Smooth muscle cell (in vitro differentiated cells): Measurements from ENCODE around the gene SCARF1. TPM values are rescaled to one million over a fixed set of nuclear protein-coding genes. Genes with fewer than 3 reads are reported as not detected.
A peak's percentile ranks its signal among the peaks of the same experiment; 100 is the strongest.

Experiments
- DNase-seq: peaks from one replicate; lab custom pipeline; 2025; ENCODE audit not compliant: unreplicated experiment; lab: John Stamatoyannopoulos, UW
- H2AFZ ChIP-seq: fragments of 200-600 bp; sonication (generic); 2 replicates; pipeline ENCODE4 v1.6.0; 2016; ENCODE audit warnings: antibody characterized with exemption, low read depth, mild to moderate bottlenecking
- H3F3A ChIP-seq: fragments of 200-600 bp; sonication (generic); 2 replicates; pipeline ENCODE4 v1.6.0; 2017; ENCODE audit warnings: antibody characterized with exemption, low read depth
- H3K27ac ChIP-seq: fragments of 200-600 bp; sonication (generic); 2 replicates; pipeline ENCODE4 v1.5.1; 2016; ENCODE audit warnings: low read depth, mild to moderate bottlenecking
- H3K27me3 ChIP-seq: fragments of 200-600 bp; sonication (generic); 2 replicates; pipeline ENCODE4 v1.6.1; 2016; ENCODE audit warnings: low read depth, mild to moderate bottlenecking
- H3K36me3 ChIP-seq: fragments of 200-600 bp; sonication (generic); 2 replicates; pipeline ENCODE4 v1.5.1; 2016; ENCODE audit warnings: low read depth
- H3K4me1 ChIP-seq: fragments of 200-600 bp; sonication (generic); 2 replicates; pipeline ENCODE4 v1.5.1; 2016; ENCODE audit warnings: low read depth
- H3K4me2 ChIP-seq: fragments of 200-600 bp; sonication (generic); 2 replicates; pipeline ENCODE4 v1.6.0; 2016; ENCODE audit warnings: mild to moderate bottlenecking
- H3K4me3 ChIP-seq: fragments of 200-600 bp; sonication (generic); 2 replicates; pipeline ENCODE4 v1.5.1; 2016; ENCODE audit warnings: mild to moderate bottlenecking
- H3K79me2 ChIP-seq: fragments of 200-600 bp; sonication (generic); 2 replicates; pipeline ENCODE4 v1.6.0; 2016; ENCODE audit warnings: low read depth, mild to moderate bottlenecking
- H3K9ac ChIP-seq: fragments of 200-600 bp; sonication (generic); 2 replicates; pipeline ENCODE4 v1.6.0; 2016; ENCODE audit warnings: low read depth
- H3K9me3 ChIP-seq: fragments of 200-600 bp; sonication (generic); replicated peaks from 2 replicates; pipeline ENCODE4 v1.5.1; 2016; ENCODE audit warnings: low read depth
- H4K20me1 ChIP-seq: fragments of 200-600 bp; sonication (generic); 2 replicates; pipeline ENCODE4 v1.6.0; 2016; ENCODE audit warnings: low read depth
- WGBS: methylation state at CpG from one replicate; pipeline ENCODE4 v1.1.7; 2016; ENCODE audit warnings: low lambda C conversion rate; 5-methylcytosine and 5-hydroxymethylcytosine counted together
- polyA plus RNA-seq: library from polyadenylated mRNA; unstranded; fragments of >200 nt; fragmentation: Nextera tagmentation; extraction: Ambion mirVana; gene quantifications from 2 replicates; pipeline ENCODE4 v1.2.1, GENCODE V29; 2016
- total RNA-seq: library from RNA; depleted of rRNA; stranded (reverse); fragments of >200 nt; gene quantifications from 2 replicates; pipeline ENCODE4 v1.2.3, GENCODE V29; 2014
- TF ChIP-seq, protein P1 (sequence below): fragments of 200-600 bp; sonication (generic); IDR thresholded peaks from 2 replicates; pipeline ENCODE4 v1.5.1; 2017; ENCODE audit warnings: borderline replicate concordance, mild to moderate bottlenecking, antibody characterized with exemption; ENCODE audit not compliant: insufficient read depth, poor library complexity, severe bottlenecking

SCARF1 gene
- total and polyA plus RNA-seq, 2 experiments from 2014 or later: 0.11 to 0.63 TPM

DNA sequence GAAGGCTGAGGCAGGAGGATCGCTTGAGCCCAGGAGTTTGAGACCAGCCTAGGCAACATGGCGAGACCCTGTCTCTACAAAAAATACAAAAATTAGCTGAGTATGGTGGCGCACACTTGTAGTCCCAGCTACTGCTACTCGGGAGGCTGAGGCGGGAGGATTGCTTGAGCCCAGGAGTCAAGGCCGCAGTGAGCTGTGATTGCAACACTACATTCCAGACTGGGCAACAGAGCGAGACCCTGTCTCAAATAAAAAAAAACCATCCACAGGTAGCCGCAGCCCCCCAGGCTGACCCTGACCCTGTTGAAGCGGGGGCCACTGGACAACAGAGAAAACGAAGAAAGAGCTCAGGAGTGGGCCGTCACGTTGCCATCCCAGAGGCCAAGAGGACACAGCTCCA, 20.9 kb downstream of the SCARF1 start:
- no peak overlapping the region for H3K4me3 ChIP-seq
- H3K36me3 ChIP-seq: no peaks in the 10 kb centered on the region
- H3F3A ChIP-seq: no peaks in the 10 kb centered on the region
- DNase-seq: no peak
- no peak overlapping the region for H2AFZ ChIP-seq
- no peaks in the 10 kb centered on the region for H3K79me2 ChIP-seq
- no peaks in the 10 kb centered on the region for H4K20me1 ChIP-seq
- no peaks in the 10 kb centered on the region for H3K9me3 ChIP-seq
- peak overlapping the region; percentile 46 for H3K27ac ChIP-seq
- TF ChIP-seq, protein P1, sequence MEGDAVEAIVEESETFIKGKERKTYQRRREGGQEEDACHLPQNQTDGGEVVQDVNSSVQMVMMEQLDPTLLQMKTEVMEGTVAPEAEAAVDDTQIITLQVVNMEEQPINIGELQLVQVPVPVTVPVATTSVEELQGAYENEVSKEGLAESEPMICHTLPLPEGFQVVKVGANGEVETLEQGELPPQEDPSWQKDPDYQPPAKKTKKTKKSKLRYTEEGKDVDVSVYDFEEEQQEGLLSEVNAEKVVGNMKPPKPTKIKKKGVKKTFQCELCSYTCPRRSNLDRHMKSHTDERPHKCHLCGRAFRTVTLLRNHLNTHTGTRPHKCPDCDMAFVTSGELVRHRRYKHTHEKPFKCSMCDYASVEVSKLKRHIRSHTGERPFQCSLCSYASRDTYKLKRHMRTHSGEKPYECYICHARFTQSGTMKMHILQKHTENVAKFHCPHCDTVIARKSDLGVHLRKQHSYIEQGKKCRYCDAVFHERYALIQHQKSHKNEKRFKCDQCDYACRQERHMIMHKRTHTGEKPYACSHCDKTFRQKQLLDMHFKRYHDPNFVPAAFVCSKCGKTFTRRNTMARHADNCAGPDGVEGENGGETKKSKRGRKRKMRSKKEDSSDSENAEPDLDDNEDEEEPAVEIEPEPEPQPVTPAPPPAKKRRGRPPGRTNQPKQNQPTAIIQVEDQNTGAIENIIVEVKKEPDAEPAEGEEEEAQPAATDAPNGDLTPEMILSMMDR: no peak
- no peak overlapping the region for H3K4me2 ChIP-seq
- no peak overlapping the region for H3K9ac ChIP-seq
- H3K4me1 ChIP-seq: peaks cover 25% of the 10 kb centered on the region
- WGBS: 87% methylated on average over 12 of the region's 12 CpGs
- no peaks in the 10 kb centered on the region for H3K27me3 ChIP-seq

DNA sequence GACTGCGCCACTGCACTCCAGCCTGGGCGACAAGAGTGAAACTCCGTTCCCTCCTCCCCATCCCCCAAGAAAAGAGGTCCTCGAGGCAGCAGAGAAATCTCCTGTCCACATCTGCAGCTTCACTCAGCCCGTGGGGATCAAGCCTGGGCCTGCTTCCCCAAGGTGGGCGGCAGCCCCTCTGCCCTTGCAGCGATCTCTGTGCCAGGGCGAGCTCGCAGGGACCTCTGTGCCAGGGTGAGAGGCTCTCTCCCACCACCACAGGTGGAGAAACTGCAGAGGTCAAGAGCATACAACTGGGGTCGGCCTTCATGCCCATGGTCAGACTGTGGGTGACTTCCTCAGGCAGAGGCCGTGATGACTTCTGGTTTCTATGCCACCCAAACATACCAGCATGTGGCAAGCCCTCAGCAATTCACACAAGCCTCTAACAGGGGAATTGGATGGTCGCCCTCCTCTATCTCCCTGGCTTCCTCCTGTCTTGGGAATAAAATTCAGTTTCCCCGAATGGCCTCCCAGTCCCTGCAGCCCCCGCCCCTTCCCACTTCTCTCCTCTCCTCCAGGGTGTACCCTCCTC, 22.4 kb downstream of the SCARF1 start:
- no peaks in the 10 kb centered on the region for H3K9me3 ChIP-seq
- no peaks in the 10 kb centered on the region for H3K79me2 ChIP-seq
- DNase-seq: no peak
- no peak overlapping the region for H3K27ac ChIP-seq
- H4K20me1 ChIP-seq: no peaks in the 10 kb centered on the region
- WGBS: 95% methylated on average over 14 of the region's 14 CpGs
- H3K36me3 ChIP-seq: no peaks in the 10 kb centered on the region
- no peaks in the 10 kb centered on the region for H3F3A ChIP-seq
- no peak overlapping the region for H3K4me3 ChIP-seq
- H2AFZ ChIP-seq: no peak overlapping the region
- H3K4me2 ChIP-seq: no peak overlapping the region
- H3K4me1 ChIP-seq: peaks cover 25% of the 10 kb centered on the region
- H3K27me3 ChIP-seq: no peaks in the 10 kb centered on the region
- H3K9ac ChIP-seq: no peak overlapping the region
- TF ChIP-seq, protein P1: no peak

DNA sequence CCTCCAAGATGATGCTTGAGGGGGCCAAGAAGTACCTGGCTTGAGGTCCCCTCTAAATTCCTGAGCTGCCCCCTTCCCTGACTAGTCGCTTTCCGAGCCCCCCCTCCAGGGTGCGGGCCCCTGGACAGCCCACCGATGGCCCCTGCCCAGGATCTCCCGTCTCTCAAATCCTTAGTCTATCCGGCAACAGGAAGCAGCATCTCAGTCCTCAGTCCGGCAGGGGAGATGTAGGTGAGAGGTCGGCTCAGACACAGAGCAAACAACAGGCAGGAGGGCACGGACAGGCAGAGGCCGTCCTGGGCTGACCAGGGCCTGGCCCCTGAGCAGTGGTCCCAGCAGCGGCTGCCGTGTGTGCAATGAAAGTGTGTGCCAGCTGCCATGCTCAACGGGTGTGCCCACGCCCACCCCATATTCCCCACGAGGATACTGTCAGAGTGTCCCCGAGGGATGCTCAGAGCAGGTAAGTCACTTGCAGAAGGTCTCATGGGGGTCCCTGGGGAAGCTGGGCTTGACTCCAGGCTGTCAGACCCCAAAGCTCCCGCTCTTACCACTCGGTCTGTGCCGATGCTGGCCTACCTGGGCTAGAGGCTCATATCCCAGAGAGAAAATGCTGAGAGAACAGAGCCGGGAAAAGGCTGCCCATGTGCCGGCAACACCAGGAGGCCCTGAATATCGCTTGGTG, 24.1 kb downstream of the SCARF1 start:
- Histone ChIP-seq H3K27me3 (no peaks in the 10 kb centered on the region), H3K4me2 (no peak overlapping the region), H2AFZ (no peak overlapping the region), H3K36me3 (no peaks in the 10 kb centered on the region), H3K27ac (no peak overlapping the region), H3K79me2 (no peaks in the 10 kb centered on the region), H3K9me3 (no peaks in the 10 kb centered on the region), H3F3A (no peaks in the 10 kb centered on the region), H3K4me3 (no peak overlapping the region), H4K20me1 (no peaks in the 10 kb centered on the region), H3K4me1 (peaks cover 14% of the 10 kb centered on the region), H3K9ac (no peak overlapping the region)
- TF ChIP-seq, protein P1: no peak
- DNase-seq: no peak
- 90% methylated on average over 22 of the region's 22 CpGs for WGBS

DNA sequence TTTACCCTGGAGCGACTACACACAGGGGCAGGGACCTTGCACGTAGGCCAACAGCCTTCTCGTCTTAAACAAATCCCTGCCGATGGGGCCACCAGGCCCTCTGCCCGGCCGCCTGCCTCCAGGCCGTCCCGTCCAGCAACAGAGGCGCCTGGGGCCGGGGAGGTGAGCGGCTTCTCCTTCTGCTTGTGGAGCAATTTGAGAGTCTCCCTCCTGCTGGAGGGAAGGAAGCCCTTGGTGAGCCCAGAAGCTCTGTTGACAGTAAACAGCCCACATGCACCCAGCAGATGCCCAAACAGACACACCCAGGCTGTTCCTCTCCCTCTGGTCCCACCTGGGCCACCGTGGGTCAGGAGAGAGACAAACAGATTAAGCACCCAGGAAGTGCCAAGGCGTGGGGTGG, 25.0 kb downstream of the SCARF1 start:
- Histone ChIP-seq H3K4me2 (no peak overlapping the region), H3K27ac (no peak overlapping the region), H2AFZ (no peak overlapping the region), H3F3A (no peaks in the 10 kb centered on the region), H3K4me1 (peaks cover 5% of the 10 kb centered on the region), H3K9ac (no peak overlapping the region), H3K36me3 (no peaks in the 10 kb centered on the region), H3K79me2 (no peaks in the 10 kb centered on the region), H3K4me3 (no peak overlapping the region), H3K9me3 (no peaks in the 10 kb centered on the region), H3K27me3 (no peaks in the 10 kb centered on the region), H4K20me1 (no peaks in the 10 kb centered on the region)
- WGBS: 79% methylated on average over 13 of the region's 13 CpGs
- no peak for DNase-seq
- TF ChIP-seq, protein P1: no peak
